Spleen (tissue), 7 donors: ENCODE measurements around the gene CCDC91.

ENCODE experiments used
- CTCF ChIP-seq, 11 experiments: fragments of 200-600 bp in 7 of 11; fragments of 450-650 bp in 4 of 11; sonication (generic) in 4 of 11; IDR thresholded peaks in 8 of 11; conservative IDR thresholded peaks in 3 of 11; 1 replicate in 7 of 11; 2 replicates in 4 of 11; pipeline versions ENCODE4 v1.4.0 to v1.8.0; 2016 to 2021; ENCODE audit warnings: antibody characterized with exemption in 11 of 11, inconsistent platforms in 4 of 11, mild to moderate bottlenecking in 1 of 11
- POLR2A ChIP-seq, 3 donors: fragments of 450-650 bp; IDR thresholded peaks; one replicate each; pipeline ENCODE4 v1.5.1; 2017; ENCODE audit warnings: antibody characterized with exemption in 3 of 3, mild to moderate bottlenecking in 1 of 3
- POLR2AphosphoS5 ChIP-seq, 3 donors: sonication (generic); formaldehyde crosslinking; IDR thresholded peaks; one replicate each; pipeline ENCODE4 v1.5.1; 2017; ENCODE audit warnings: antibody characterized with exemption in 3 of 3
- donor health status: DM: no; HTN: no; CAD: no; lungs with moderate emphysema.
- donor health status: DM: no; HTN: no; CAD: no.
- donor health status: DM: no; HTN: no; CAD: no.

- TF ChIP-seq CTCF (IDR thresholded peaks at IDR 0.05 in 8 of 11, conservative IDR thresholded peaks at IDR 0.05 in 3 of 11) (no peak), POLR2AphosphoS5 (IDR thresholded peaks at IDR 0.05) (no peak), POLR2A (IDR thresholded peaks at IDR 0.05) (no peak)
These were observed 177.1 kb downstream of the CCDC91 start for GRCh38 chr12:28367326-28367725.
